ENCODE measurements around the gene COTL1.
A peak's percentile ranks its signal among the peaks of the same experiment; 100 is the strongest.

COTL1 gene

GRCh38 chr16:84617791-84618580, at the start of gene COTL1:
COTL1 (minus strand) TSS chr16:84618078; CDS start chr16:84617914, 164 bp downstream.
- DNase-seq (ENCODE audit: low read depth), result peak; percentile 98
- TF ChIP-seq CTCF (conservative IDR thresholded peaks at IDR 0.05; ENCODE audit: low read length), result no peak
- H3K4me3 ChIP-seq (ENCODE audit: low read length), result peak within 1 kb of the TSS; percentile 80

GRCh38 chr16:84665843-84666242, 48.0 kb upstream of the COTL1 start:
- no peak for TF ChIP-seq CTCF (conservative IDR thresholded peaks at IDR 0.05; ENCODE audit: low read length)
- no peak overlapping the region for H3K4me3 ChIP-seq (ENCODE audit: low read length)
- no peak for DNase-seq (ENCODE audit: low read depth)

- no peak for DNase-seq (ENCODE audit: low read depth)
- H3K4me3 ChIP-seq (ENCODE audit: low read length), result no peak overlapping the region
- TF ChIP-seq CTCF (conservative IDR thresholded peaks at IDR 0.05; ENCODE audit: low read length), result no peak
Measured at GRCh38 chr16:84665359-84665758, 47.5 kb upstream of the COTL1 start.

- H3K4me3 ChIP-seq (ENCODE audit: low read length), result no peak overlapping the region
- DNase-seq (ENCODE audit: low read depth), result no peak
- no peak for TF ChIP-seq CTCF (conservative IDR thresholded peaks at IDR 0.05; ENCODE audit: low read length)
Measured at GRCh38 chr16:84663433-84664101, 45.7 kb upstream of the COTL1 start.

- TF ChIP-seq CTCF (conservative IDR thresholded peaks at IDR 0.05; ENCODE audit: low read length), result no peak
- no peak for DNase-seq (ENCODE audit: low read depth)
- no peak overlapping the region for H3K4me3 ChIP-seq (ENCODE audit: low read length)
Measured at GRCh38 chr16:84662471-84662870, 44.6 kb upstream of the COTL1 start.

- no peak overlapping the region for H3K4me3 ChIP-seq (ENCODE audit: low read length)
- no peak for DNase-seq (ENCODE audit: low read depth)
- no peak for TF ChIP-seq CTCF (conservative IDR thresholded peaks at IDR 0.05; ENCODE audit: low read length)
Measured at GRCh38 chr16:84661418-84662060, 43.7 kb upstream of the COTL1 start.

Data from AG10803 (cell line).